HL-60 (cell line): ENCODE results near the gene CYB561A3.

Experiments used
- DNase-seq, 2 experiments: peaks; one replicate each; pipeline ENCODE4 v3.0.0-alpha.2; 2010 to 2020; ENCODE audit warnings: low read depth in 1 of 2, low spot score in 1 of 2
- H3K27ac ChIP-seq: fragments of 250-450 bp; sonication (Bioruptor Pico); replicated peaks from 2 replicates; pipeline ENCODE4 v1.5.1; 2020; ENCODE audit warnings: mild to moderate bottlenecking, moderate library complexity
- H3K27me3 ChIP-seq: fragments of 250-450 bp; sonication (Bioruptor Pico); 2 replicates; pipeline ENCODE4 v1.5.1; 2021; ENCODE audit warnings: mild to moderate bottlenecking, moderate library complexity; ENCODE audit not compliant: insufficient read depth, poor library complexity, severe bottlenecking
- H3K4me3 ChIP-seq: replicated peaks from 2 replicates; pipeline ENCODE4 v1.5.1; 2011; ENCODE audit warnings: mild to moderate bottlenecking, control low read depth, low read length; ENCODE audit not compliant: insufficient read depth
- GABPA ChIP-seq: IDR thresholded peaks from 2 replicates; pipeline ENCODE4 v1.6.1; 2012; ENCODE audit warnings: low read depth
- POLR2AphosphoS5 ChIP-seq: IDR thresholded peaks from 2 replicates; pipeline ENCODE4 v1.6.1; 2012; ENCODE audit warnings: low read depth
- SPI1 ChIP-seq: IDR thresholded peaks from 2 replicates; pipeline ENCODE4 v1.6.1; 2012; ENCODE audit warnings: low read depth, mild to moderate bottlenecking, borderline replicate concordance
- TF ChIP-seq, protein P1 (sequence below): IDR thresholded peaks from 2 replicates; pipeline ENCODE4 v1.6.1; 2012; ENCODE audit warnings: low read depth; ENCODE audit not compliant: insufficient replicate concordance
- TF ChIP-seq, protein P2 (sequence below): IDR thresholded peaks from one replicate; pipeline ENCODE4 v1.5.1; 2011; ENCODE audit warnings: low read length, control low read depth, inconsistent platforms; ENCODE audit not compliant: insufficient read depth

The CYB561A3 gene

DNA sequence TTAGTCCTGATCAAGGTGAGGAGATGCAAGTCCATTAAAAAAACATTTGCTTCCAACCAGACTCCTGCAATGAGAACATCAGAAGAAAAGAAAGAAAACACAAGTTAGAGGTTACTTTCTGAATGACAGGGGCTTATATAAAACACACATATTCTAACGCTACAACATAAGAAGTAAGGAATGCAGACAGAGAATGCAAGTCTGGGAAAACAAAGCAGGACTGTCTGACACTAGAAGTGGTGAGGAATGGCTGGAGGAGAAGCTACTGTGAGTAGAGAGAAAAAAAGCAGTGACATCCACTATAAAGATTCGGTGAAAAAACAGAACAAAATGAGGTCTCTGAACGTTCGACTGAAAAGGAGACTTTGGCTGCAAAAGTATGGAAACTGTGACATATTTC lies 43.0 kb upstream of the CYB561A3 start:
- no peak overlapping the region for H3K27ac ChIP-seq
- H3K4me3 ChIP-seq: no peak overlapping the region
- no peak for DNase-seq
- H3K27me3 ChIP-seq: no peaks in the 10 kb centered on the region
- TF ChIP-seq, protein P1, sequence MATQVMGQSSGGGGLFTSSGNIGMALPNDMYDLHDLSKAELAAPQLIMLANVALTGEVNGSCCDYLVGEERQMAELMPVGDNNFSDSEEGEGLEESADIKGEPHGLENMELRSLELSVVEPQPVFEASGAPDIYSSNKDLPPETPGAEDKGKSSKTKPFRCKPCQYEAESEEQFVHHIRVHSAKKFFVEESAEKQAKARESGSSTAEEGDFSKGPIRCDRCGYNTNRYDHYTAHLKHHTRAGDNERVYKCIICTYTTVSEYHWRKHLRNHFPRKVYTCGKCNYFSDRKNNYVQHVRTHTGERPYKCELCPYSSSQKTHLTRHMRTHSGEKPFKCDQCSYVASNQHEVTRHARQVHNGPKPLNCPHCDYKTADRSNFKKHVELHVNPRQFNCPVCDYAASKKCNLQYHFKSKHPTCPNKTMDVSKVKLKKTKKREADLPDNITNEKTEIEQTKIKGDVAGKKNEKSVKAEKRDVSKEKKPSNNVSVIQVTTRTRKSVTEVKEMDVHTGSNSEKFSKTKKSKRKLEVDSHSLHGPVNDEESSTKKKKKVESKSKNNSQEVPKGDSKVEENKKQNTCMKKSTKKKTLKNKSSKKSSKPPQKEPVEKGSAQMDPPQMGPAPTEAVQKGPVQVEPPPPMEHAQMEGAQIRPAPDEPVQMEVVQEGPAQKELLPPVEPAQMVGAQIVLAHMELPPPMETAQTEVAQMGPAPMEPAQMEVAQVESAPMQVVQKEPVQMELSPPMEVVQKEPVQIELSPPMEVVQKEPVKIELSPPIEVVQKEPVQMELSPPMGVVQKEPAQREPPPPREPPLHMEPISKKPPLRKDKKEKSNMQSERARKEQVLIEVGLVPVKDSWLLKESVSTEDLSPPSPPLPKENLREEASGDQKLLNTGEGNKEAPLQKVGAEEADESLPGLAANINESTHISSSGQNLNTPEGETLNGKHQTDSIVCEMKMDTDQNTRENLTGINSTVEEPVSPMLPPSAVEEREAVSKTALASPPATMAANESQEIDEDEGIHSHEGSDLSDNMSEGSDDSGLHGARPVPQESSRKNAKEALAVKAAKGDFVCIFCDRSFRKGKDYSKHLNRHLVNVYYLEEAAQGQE: no peak
- TF ChIP-seq GABPA: no peak
- TF ChIP-seq POLR2AphosphoS5: no peak
- TF ChIP-seq, protein P2, sequence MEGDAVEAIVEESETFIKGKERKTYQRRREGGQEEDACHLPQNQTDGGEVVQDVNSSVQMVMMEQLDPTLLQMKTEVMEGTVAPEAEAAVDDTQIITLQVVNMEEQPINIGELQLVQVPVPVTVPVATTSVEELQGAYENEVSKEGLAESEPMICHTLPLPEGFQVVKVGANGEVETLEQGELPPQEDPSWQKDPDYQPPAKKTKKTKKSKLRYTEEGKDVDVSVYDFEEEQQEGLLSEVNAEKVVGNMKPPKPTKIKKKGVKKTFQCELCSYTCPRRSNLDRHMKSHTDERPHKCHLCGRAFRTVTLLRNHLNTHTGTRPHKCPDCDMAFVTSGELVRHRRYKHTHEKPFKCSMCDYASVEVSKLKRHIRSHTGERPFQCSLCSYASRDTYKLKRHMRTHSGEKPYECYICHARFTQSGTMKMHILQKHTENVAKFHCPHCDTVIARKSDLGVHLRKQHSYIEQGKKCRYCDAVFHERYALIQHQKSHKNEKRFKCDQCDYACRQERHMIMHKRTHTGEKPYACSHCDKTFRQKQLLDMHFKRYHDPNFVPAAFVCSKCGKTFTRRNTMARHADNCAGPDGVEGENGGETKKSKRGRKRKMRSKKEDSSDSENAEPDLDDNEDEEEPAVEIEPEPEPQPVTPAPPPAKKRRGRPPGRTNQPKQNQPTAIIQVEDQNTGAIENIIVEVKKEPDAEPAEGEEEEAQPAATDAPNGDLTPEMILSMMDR: no peak
- no peak for TF ChIP-seq SPI1

DNA sequence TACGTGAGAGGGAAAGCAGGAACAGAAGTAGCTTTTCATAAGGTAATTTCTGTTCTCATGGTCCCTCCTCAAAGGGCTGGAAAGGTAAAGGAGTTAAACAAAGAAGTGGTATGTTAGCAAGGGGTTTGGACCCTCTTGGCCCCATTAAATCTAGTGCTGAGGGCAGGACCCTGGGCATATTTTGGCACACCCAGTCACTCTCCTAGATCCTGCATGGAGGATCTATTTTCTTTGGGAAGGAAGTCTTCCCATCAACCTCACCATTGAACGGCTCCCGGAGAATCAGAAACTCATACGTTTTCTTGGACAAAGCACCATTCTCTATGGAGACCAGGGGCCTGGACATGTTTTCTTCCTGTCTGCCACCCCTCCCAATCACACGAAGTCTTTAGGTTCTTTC lies 42.4 kb upstream of the CYB561A3 start:
- H3K27me3 ChIP-seq: no peaks in the 10 kb centered on the region
- no peak for TF ChIP-seq SPI1
- TF ChIP-seq, protein P2: no peak
- no peak for TF ChIP-seq GABPA
- no peak for TF ChIP-seq POLR2AphosphoS5
- TF ChIP-seq, protein P1: no peak
- DNase-seq: no peak
- no peak overlapping the region for H3K27ac ChIP-seq
- no peak overlapping the region for H3K4me3 ChIP-seq

DNA sequence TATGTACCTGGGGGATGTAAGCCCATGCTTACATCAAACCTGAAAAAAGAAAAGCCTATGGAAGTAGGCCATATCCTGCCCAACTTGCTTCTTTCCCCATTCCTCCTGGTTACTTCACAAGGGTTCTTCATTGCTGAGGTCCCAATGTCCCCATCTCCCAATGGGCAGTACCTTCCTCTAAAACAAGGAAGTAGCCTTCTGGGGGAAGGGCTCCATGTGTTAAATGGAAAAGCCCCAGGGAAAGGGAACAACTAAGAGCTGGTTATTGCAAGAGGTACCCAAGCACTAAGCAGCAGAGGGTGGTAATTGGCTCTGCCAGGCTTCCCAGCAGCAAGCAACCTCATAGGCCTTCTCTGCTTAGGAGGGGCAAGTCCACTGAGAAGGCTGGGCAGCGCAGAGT lies 42.0 kb upstream of the CYB561A3 start:
- TF ChIP-seq, protein P1: no peak
- TF ChIP-seq, protein P2: no peak
- TF ChIP-seq GABPA: no peak
- no peak for TF ChIP-seq POLR2AphosphoS5
- no peak for TF ChIP-seq SPI1
- no peaks in the 10 kb centered on the region for H3K27me3 ChIP-seq
- no peak overlapping the region for H3K27ac ChIP-seq
- H3K4me3 ChIP-seq: no peak overlapping the region
- DNase-seq: peak in 1 of 2 experiments; percentile 31
